Astrocyte (in vitro differentiated cells and primary cell): ENCODE data around the gene GMNN. TPM values are rescaled to one million over a fixed set of nuclear protein-coding genes. Genes with fewer than 3 reads are reported as not detected.

ENCODE experiments used
- DNase-seq: peaks from one replicate; pipeline ENCODE4 v3.0.0-alpha.2; 2010; ENCODE audit warnings: low read depth
- FAIRE-seq: peaks from 2 replicates; lab custom pipeline; 2011; peaks lifted over from hg19 to GRCh38; lab: Jason Lieb, UNC
- H2AFZ ChIP-seq: 2 replicates; pipeline ENCODE4 v1.6.0; 2012; ENCODE audit warnings: low read depth, low read length, inconsistent platforms
- H3K27ac ChIP-seq: 2 replicates; pipeline ENCODE4 v1.5.1; 2011; ENCODE audit warnings: low read depth, low read length, inconsistent platforms
- H3K27me3 ChIP-seq: 2 replicates; pipeline ENCODE4 v1.6.0; 2011; ENCODE audit warnings: low read length, inconsistent platforms; ENCODE audit not compliant: insufficient read depth
- H3K36me3 ChIP-seq: 2 replicates; pipeline ENCODE4 v1.5.1; 2011; ENCODE audit warnings: low read length, inconsistent platforms; ENCODE audit not compliant: insufficient read depth
- H3K4me1 ChIP-seq: 2 replicates; pipeline ENCODE4 v1.5.1; 2011; ENCODE audit warnings: low read length, inconsistent platforms; ENCODE audit not compliant: insufficient read depth
- H3K4me2 ChIP-seq: 2 replicates; pipeline ENCODE4 v1.6.0; 2012; ENCODE audit warnings: low read length, inconsistent platforms
- H3K4me3 ChIP-seq: 2 replicates; pipeline ENCODE4 v1.5.1; 2011; ENCODE audit warnings: low read depth, mild to moderate bottlenecking, low read length, inconsistent platforms; ENCODE audit not compliant: insufficient read depth
- H3K79me2 ChIP-seq: 2 replicates; pipeline ENCODE4 v1.6.0; 2012; ENCODE audit warnings: mild to moderate bottlenecking, low read length, inconsistent platforms; ENCODE audit not compliant: insufficient read depth
- H3K9ac ChIP-seq: 2 replicates; pipeline ENCODE4 v1.6.0; 2012; ENCODE audit warnings: mild to moderate bottlenecking, low read length, inconsistent platforms
- H3K9me3 ChIP-seq: 2 replicates; pipeline ENCODE4 v1.5.1; 2012; ENCODE audit warnings: low read depth, mild to moderate bottlenecking, low read length, inconsistent platforms; ENCODE audit not compliant: insufficient read depth
- H4K20me1 ChIP-seq: 2 replicates; pipeline ENCODE4 v1.6.0; 2012; ENCODE audit warnings: low read length, inconsistent platforms; ENCODE audit not compliant: insufficient read depth
- H3K27ac Mint-ChIP-seq: one replicate; pipeline ENCODE4 v1.8.0; 2021; ENCODE audit warnings: mild to moderate bottlenecking, mixed read lengths; ENCODE audit not compliant: unreplicated experiment
- H3K27me3 Mint-ChIP-seq: one replicate; pipeline ENCODE4 v1.8.0; 2021; ENCODE audit warnings: low read depth, mixed read lengths; ENCODE audit not compliant: unreplicated experiment
- H3K36me3 Mint-ChIP-seq: one replicate; pipeline ENCODE4 v1.8.0; 2021; ENCODE audit warnings: low read depth, mixed read lengths; ENCODE audit not compliant: unreplicated experiment
- H3K4me1 Mint-ChIP-seq: one replicate; pipeline ENCODE4 v1.8.0; 2021; ENCODE audit warnings: low read depth, mixed read lengths; ENCODE audit not compliant: unreplicated experiment
- H3K4me3 Mint-ChIP-seq: one replicate; pipeline ENCODE4 v1.8.0; 2021; ENCODE audit warnings: mild to moderate bottlenecking, moderate library complexity, mixed read lengths; ENCODE audit not compliant: unreplicated experiment
- H3K9me3 Mint-ChIP-seq: one replicate; pipeline ENCODE4 v1.8.0; 2021; ENCODE audit warnings: mild to moderate bottlenecking, mixed read lengths; ENCODE audit not compliant: unreplicated experiment
- CTCF ChIP-seq: IDR thresholded peaks from 2 replicates; pipeline ENCODE4 v1.5.1; 2011; ENCODE audit warnings: low read depth, mild to moderate bottlenecking, inconsistent platforms, low read length, moderate library complexity; ENCODE audit not compliant: insufficient read depth
- EZH2 ChIP-seq: IDR thresholded peaks from 2 replicates; pipeline ENCODE4 v1.6.1; 2012; ENCODE audit warnings: mild to moderate bottlenecking, low read length, inconsistent platforms; ENCODE audit not compliant: insufficient read depth
- total RNA-seq: library from RNA; stranded (reverse); gene quantifications from 2 replicates; pipeline ENCODE4 v1.2.1, GENCODE V29; 2021

GMNN gene
- total RNA-seq, 1 donor from 2014 or later = 16.4 TPM

- Mint-ChIP-seq H3K9me3 (no peaks in the 10 kb centered on the region), H3K36me3 (no peaks in the 10 kb centered on the region), H3K27ac (peak overlapping the region; percentile 44), H3K27me3 (no peaks in the 10 kb centered on the region), H3K4me3 (no peak overlapping the region), H3K4me1 (peaks cover 22% of the 10 kb centered on the region)
- no peaks in the 10 kb centered on the region for H3K4me1 ChIP-seq
- no peaks in the 10 kb centered on the region for H3K9me3 ChIP-seq
- no peaks in the 10 kb centered on the region for H4K20me1 ChIP-seq
- H3K27ac ChIP-seq = no peak overlapping the region
- peak; percentile 56 for FAIRE-seq
- H2AFZ ChIP-seq = no peak overlapping the region
- no peak overlapping the region for H3K9ac ChIP-seq
- H3K27me3 ChIP-seq = no peaks in the 10 kb centered on the region
- DNase-seq = no peak
- no peaks in the 10 kb centered on the region for H3K79me2 ChIP-seq
- no peak overlapping the region for H3K4me3 ChIP-seq
- TF ChIP-seq CTCF = no peak
- no peaks in the 10 kb centered on the region for H3K36me3 ChIP-seq
- no peak overlapping the region for H3K4me2 ChIP-seq
Observed at GRCh38 chr6:24802271-24803059, 27.7 kb downstream of the GMNN start.

- Histone ChIP-seq H3K9me3 (no peaks in the 10 kb centered on the region), H3K79me2 (no peaks in the 10 kb centered on the region), H3K27me3 (no peaks in the 10 kb centered on the region), H3K4me2 (no peak overlapping the region), H3K27ac (no peak overlapping the region), H2AFZ (no peak overlapping the region), H3K9ac (no peak overlapping the region), H4K20me1 (no peaks in the 10 kb centered on the region), H3K4me3 (no peak overlapping the region), H3K4me1 (no peaks in the 10 kb centered on the region), H3K36me3 (no peaks in the 10 kb centered on the region)
- Mint-ChIP-seq H3K4me3 (no peak overlapping the region), H3K9me3 (no peaks in the 10 kb centered on the region), H3K36me3 (no peaks in the 10 kb centered on the region), H3K27me3 (no peaks in the 10 kb centered on the region), H3K27ac (no peak overlapping the region), H3K4me1 (peaks cover 3% of the 10 kb centered on the region)
- no peak for DNase-seq
- FAIRE-seq = no peak
- TF ChIP-seq EZH2 (no peak), CTCF (no peak)
Observed at GRCh38 chr6:24807584-24807983, 32.8 kb downstream of the GMNN start.

GRCh38 chr6:24809728-24810127 lies 35.0 kb downstream of the GMNN start:
- H3K4me1 Mint-ChIP-seq = no peaks in the 10 kb centered on the region
- H3K36me3 Mint-ChIP-seq = no peaks in the 10 kb centered on the region
- no peak overlapping the region for H3K4me3 Mint-ChIP-seq
- no peak for DNase-seq
- Histone ChIP-seq H3K4me1 (no peaks in the 10 kb centered on the region), H3K9ac (no peak overlapping the region), H3K79me2 (no peaks in the 10 kb centered on the region), H3K27me3 (no peaks in the 10 kb centered on the region), H3K4me3 (no peak overlapping the region), H3K9me3 (no peaks in the 10 kb centered on the region), H3K27ac (no peak overlapping the region), H2AFZ (no peak overlapping the region), H3K36me3 (no peaks in the 10 kb centered on the region), H4K20me1 (no peaks in the 10 kb centered on the region), H3K4me2 (no peak overlapping the region)
- FAIRE-seq = no peak
- H3K27me3 Mint-ChIP-seq = no peaks in the 10 kb centered on the region
- no peaks in the 10 kb centered on the region for H3K9me3 Mint-ChIP-seq
- H3K27ac Mint-ChIP-seq = no peak overlapping the region
- no peak for TF ChIP-seq EZH2
- no peak for TF ChIP-seq CTCF
